RKO (cell line): ENCODE data around the gene PITRM1.

Experiments
- DNase-seq: peaks from one replicate; pipeline ENCODE4 v3.0.0-alpha.2; 2016; ENCODE audit warnings: low spot score

PITRM1 gene

DNA sequence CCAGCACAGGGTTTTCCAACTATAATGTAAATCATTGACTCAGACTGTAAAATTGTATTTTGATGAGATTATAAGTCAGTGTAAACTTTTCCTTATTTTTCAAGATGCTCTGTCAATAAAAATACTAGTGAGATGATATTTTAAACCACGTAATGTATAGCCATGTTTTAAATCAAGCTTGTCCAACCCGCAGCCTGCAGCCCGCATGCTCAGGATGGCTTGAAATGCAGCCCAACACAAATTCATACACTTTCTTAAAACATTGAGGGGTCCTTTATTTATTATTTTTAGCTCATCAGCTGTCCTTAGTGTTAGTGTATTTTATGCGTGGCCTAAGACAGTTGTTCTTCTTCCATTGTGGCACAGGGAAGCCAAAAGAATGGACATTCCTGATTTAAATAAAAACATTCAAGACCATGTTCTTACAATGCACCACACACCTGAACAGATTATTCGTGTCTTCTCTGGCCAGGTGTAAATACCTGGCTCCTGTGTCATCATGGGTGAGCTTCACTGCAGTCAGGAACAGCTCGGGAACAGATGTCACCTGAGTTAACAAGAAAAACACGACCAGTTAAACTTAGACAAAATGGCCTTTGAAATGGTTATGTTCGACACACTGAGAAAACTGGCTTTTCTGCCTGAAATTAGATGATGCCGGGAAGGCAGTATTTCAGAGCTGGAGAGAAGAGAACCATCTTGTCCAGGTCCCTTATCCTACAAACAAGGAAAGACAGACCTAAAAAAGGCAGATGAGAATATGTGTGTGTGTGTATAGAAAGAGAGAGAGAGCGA, 5.9 kb downstream of the PITRM1 start:
- no peak for DNase-seq

DNA sequence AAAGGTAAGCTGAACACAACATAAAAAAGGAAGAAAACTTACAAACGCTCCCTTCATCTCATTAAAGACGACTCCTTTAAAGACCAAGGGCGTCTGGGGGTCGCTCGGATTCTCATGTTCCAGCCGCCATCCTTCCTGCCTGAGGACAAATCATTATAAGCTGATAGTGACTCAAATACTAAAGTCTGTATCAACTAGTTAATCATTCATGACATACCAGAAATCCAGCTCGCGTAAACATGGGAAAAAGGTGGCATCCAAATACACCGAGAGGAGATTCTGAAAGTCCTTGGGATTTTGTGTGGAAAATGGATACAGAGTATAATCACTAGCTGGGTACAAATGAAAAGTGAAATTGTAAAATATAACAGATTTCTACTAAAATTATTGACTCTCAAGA, 7.4 kb downstream of the PITRM1 start:
- no peak for DNase-seq

- no peak for DNase-seq
Observed at GRCh38 chr10:3163879-3164278, 8.7 kb downstream of the PITRM1 start.

DNA sequence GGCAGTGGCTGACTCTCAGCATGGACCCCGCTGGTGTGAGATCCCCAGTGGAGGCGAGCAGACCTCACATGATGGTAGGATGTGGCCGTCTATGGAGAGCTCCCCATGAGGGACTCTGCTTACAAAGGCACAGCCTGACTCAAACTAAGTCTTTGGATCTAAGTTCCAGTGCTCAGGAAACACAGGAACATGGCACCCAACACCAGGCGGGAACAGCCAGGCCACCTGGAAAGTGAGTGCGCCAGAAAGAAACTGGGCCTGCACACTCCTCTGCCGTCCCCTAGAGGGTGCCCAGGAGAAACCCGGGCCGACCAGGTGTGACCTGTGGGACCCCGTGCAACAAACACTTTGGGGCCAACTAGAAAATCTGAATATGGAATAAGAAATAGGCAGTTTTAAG, 10.0 kb downstream of the PITRM1 start:
- no peak for DNase-seq

- DNase-seq: no peak
Observed at GRCh38 chr10:3159152-3159551, 13.4 kb downstream of the PITRM1 start.

DNA sequence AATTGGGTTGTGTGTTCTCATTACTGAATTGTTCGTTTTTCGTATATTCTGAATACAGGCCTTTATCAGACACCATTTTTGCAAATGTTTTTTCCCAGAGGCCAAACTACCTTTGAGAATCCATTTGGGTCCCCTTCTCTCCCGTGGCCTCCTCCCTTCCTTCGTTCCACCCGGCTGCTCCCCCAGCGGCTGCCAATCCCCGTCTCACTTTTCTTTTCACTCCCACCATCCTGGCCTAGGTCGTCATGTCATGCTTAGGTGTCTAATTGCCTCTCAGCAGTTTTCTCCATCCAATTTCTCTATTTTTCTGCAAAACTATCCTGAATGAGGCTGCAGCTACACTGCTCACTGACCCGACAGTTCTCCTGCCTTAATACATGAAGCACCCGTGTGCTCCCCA, 17.9 kb downstream of the PITRM1 start:
- no peak for DNase-seq

GRCh38 chr10:3152566-3152935, 20.0 kb downstream of the PITRM1 start:
- DNase-seq: no peak

DNA sequence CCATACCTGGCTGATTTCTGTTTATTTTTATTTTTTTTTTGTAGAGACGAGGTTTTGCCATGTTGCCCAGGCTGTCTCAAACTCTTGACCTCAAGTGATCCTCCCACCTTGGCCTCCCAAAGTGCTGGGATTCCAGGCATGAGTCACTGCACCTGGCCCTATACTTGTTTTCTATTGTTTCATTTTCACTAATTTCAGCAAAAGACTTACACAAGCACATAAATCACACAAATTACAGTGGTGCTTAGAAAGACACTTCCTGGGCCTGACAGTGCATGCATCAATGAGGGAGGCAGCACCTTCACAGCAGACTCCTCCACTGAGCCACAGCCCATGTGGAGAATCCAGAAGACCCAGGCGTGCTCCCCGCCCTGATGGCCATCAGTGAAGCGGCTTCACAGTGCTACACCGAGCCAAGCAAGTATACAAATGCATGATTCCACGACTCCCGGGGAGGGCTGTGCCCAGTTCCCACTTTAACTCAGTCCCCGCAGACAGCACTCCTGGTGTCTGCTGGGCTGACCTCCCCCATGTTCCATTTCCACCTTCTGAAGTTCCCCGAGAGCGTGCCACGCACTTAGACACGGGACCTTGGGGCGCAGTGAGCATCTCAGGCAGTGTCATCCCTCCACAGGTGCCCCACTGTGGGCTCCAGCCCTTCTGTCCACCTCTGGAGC, 20.6 kb downstream of the PITRM1 start:
- DNase-seq: no peak

GRCh38 chr10:3150961-3151360, 21.6 kb downstream of the PITRM1 start:
- no peak for DNase-seq

- DNase-seq: no peak
Observed at GRCh38 chr10:3150366-3150765, 22.2 kb downstream of the PITRM1 start.

GRCh38 chr10:3149918-3150317, 22.7 kb downstream of the PITRM1 start:
- DNase-seq: no peak

DNA sequence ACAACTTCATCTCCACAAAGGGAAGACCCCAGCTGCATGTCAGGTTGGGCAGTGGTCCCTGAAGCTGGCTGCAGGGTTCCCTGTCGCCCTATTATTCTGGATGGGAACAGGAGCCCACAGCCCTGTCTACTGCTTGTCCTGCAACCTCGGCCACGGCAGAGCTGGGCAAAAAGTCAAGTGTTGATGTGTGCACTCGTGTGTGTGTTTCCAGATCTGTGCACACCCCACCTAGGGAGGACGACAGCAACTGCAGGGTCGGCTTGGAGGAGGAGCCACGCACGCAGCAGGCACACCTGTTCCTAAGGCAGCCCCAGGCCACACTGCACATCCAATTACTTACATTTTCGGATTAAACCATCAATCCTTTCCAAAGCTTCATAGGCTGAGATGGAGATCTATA, 23.6 kb downstream of the PITRM1 start:
- no peak for DNase-seq

GRCh38 chr10:3148041-3148440, 24.5 kb downstream of the PITRM1 start:
- no peak for DNase-seq

DNA sequence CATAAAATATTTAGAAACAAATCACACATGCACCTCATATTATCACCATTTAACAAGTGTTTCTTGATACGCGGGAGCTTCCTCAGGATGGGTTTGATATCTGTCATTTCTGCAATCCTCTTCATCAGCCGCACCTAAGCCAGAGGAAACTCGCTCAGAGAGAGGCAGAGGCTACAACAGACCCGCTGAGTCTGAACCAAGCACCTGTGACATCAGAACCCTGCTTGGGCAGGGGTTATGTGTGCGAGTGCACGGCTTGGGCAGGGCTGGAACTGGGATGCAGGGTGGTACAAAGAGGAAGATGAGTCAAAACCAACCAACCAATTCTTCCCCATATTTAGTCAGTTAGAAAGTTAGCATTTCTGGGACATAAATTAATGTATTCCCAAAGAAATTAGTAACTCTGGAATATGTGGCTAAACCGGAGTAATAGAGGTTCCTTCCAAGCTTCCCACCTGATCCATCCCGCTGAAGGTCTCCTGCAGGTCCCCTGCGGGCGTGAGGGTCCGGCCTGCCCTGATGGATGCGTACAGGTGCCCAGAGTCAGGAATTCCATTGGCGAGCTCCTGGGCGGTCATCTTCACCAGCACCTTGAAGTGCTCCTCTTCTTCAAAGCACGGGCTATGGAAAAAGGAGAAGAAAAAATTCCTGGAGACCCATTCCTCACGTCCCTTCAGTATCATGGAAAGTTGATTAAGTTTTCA, 25.3 kb downstream of the PITRM1 start:
- DNase-seq: no peak

DNA sequence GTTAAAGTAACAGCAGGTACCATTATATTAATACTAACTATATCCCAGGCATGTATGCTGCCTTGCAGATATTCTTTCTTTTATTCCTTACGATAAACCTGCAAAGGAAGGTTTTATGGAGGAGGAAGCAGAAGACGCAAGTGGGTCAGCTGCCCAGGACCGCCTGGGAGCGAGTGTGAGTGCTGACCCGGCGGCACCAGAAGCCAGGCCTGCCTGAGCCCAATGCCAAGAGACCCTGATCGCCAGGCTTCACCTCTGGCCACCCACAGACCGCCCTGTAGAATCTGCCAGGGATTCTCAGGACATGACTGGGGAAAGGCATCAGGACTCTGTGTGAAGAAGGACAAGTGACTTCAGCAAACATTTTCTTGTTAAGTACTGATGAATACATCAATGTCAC, 26.3 kb downstream of the PITRM1 start:
- DNase-seq: no peak

DNA sequence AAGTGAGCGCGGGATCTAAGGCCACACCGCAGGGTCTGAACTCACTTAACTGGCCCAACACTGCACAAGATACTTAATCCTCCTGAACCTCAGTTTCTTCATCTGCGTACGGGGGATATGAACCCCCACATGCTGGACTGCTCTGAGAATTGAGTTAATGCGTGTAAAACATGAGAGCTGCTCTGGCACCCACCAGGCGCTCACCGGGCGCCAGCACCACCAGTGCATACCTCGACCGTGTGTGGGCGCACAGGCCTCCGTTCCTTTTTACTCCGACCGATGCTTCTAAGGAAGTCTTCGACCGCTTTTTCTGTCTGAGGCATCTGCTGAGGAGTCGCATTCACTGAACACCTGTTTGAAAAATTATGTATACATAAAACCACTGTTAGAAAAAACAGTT, 27.2 kb downstream of the PITRM1 start:
- no peak for DNase-seq

GRCh38 chr10:3143791-3144434, 28.7 kb downstream of the PITRM1 start:
- DNase-seq: no peak

DNA sequence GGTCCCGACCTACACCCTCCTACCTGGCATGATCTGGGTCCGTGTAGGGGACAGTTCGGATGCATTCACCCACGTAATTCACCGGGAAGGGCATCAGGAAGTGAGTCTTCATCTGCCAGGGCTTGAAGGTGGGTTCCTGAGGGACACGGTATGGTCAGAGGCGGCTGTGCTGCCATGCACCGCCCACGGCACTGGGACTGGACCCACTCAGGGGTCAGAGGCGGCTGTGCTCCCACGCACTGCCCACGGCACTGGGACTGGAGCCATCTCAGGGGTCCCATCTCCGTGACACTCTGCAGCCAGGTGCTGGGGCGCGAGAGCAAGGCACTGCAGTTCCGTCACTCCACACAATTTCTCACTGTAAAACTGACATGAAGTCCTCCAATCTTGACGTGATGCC, 29.2 kb downstream of the PITRM1 start:
- no peak for DNase-seq

DNA sequence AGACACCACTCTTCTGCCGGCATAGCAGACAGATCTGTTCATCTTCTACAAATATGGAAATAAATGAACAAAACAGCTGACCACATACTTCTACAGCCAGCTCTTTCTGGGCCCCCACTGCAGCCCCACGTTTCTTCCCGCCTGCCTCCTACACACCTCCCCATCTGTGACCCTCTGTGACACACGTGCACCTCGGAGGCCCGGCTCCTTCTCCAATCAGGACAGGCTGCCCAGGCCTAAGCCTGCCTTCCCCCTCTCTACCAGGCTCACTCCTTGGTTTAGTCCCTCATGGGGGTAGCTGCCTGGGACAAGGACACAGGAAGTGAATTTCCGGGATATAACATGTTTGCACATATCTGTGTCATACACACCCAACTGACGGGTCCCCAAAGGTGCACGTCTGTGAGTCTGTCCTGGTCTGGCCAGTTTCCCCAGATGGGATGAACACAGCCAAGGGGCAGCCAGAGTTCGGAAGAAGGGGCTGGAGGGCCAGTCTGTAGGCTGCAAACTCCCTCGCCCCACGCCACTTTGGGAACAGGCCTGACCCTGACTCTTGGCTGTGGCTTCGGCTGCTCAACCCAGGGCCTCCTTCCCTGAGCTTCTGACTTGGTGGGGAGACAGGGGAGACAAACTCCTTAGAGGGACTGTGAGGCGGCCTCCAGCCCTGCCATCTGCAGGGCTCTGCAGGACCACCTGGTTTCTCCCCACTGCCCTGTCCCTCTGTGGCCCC, 30.3 kb downstream of the PITRM1 start:
- DNase-seq: no peak

DNA sequence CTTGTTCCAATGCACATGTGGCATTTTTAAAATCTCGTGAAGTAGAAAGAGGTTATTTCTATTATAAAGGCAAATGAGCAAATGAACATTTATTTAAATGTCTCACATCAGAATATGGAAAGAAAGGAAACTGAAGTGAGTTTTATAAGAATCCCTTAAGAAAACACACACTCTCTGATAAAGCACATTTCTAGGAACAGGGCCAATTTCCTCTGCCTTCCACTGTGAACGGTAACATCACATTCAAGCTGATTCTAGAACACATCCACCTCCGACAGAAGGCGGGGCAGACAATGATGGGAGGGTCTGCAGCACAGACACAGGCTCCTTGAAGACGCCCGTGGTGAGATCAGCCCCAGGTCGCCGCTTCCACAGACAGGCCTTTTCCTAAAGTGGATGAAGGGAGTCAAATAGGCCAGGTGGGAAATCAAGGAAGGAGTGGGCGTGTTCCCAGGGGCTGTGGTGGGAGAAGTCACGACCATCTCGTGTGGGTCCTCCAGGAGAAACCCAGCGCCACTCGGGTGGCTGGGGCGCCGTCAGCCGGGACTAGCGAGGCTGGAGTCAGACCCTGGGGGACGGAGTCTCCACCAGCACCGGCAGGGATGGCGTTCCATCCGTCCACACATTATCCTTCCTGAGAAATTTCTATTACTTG, 31.1 kb downstream of the PITRM1 start:
- DNase-seq: no peak

DNA sequence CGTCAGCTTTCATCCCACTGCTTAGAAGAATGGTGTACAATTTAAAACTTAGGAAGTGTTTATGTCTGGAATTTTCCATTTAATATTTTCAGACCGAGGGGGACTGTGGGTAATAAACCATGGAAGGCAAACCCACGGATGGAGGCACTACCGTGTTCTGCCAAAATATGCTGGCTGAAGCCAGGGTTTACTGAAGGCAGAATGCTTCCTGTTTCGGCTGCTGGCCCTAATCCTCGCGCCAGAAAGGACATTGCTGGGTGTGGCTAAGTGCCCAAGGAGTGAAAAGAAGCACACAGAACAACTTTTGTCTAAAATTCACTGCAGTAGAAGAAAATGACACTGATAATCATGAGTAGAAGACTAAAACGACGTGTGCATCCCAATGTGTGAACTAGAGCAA, 32.3 kb downstream of the PITRM1 start:
- no peak for DNase-seq
